ENCODE data around the gene OPCML.

- TF ChIP-seq, protein P1, sequence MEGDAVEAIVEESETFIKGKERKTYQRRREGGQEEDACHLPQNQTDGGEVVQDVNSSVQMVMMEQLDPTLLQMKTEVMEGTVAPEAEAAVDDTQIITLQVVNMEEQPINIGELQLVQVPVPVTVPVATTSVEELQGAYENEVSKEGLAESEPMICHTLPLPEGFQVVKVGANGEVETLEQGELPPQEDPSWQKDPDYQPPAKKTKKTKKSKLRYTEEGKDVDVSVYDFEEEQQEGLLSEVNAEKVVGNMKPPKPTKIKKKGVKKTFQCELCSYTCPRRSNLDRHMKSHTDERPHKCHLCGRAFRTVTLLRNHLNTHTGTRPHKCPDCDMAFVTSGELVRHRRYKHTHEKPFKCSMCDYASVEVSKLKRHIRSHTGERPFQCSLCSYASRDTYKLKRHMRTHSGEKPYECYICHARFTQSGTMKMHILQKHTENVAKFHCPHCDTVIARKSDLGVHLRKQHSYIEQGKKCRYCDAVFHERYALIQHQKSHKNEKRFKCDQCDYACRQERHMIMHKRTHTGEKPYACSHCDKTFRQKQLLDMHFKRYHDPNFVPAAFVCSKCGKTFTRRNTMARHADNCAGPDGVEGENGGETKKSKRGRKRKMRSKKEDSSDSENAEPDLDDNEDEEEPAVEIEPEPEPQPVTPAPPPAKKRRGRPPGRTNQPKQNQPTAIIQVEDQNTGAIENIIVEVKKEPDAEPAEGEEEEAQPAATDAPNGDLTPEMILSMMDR (IDR thresholded peaks at IDR 0.05) = no peak
- no peak for TF ChIP-seq POLR2A (IDR thresholded peaks at IDR 0.05)
Measured at GRCh38 chr11:132852361-132852760, 679.9 kb downstream of the OPCML start.
